Kidney tubule cell (primary cell): ENCODE results near the gene PDZRN4.
"Not testable (repeated sequence)": the region's sequence is repeated elsewhere in the genome, so short reads cannot be mapped to it uniquely, and the experiment has no call there.

Experiments used
- DNase-seq: peaks from one replicate; pipeline ENCODE4 v3.0.0-alpha.2; 2018; ENCODE audit warnings: low spot score

PDZRN4 gene

GRCh38 chr12:41564816-41565215 is 376.7 kb downstream of the PDZRN4 start:
- DNase-seq: no peak

GRCh38 chr12:41566703-41567102 is 378.6 kb downstream of the PDZRN4 start:
- DNase-seq: no peak

- no peak for DNase-seq
Measured at GRCh38 chr12:41573445-41573844, 385.3 kb downstream of the PDZRN4 start.

GRCh38 chr12:41576925-41577324 is 388.8 kb downstream of the PDZRN4 start:
- DNase-seq: peak; percentile 9

GRCh38 chr12:41577995-41578394 is 389.9 kb downstream of the PDZRN4 start:
- no peak for DNase-seq

GRCh38 chr12:41585784-41586183 is 397.7 kb downstream of the PDZRN4 start:
- DNase-seq: no peak

- no peak for DNase-seq
Measured at GRCh38 chr12:41587574-41587973, 399.5 kb downstream of the PDZRN4 start.

GRCh38 chr12:41589878-41590277 is 401.8 kb downstream of the PDZRN4 start:
- no peak for DNase-seq

- no peak for DNase-seq
Measured at GRCh38 chr12:41596190-41596589, 408.1 kb downstream of the PDZRN4 start.

GRCh38 chr12:41604830-41605229 is 416.7 kb downstream of the PDZRN4 start:
- DNase-seq: peak; percentile 88

GRCh38 chr12:41605545-41606305 is 417.6 kb downstream of the PDZRN4 start:
- DNase-seq: peak; percentile 56

- peak; percentile 46 for DNase-seq
Measured at GRCh38 chr12:41606468-41607445, 418.6 kb downstream of the PDZRN4 start.

GRCh38 chr12:41612892-41613557 is 424.9 kb downstream of the PDZRN4 start:
- no peak for DNase-seq

GRCh38 chr12:41615174-41615573 is 427.1 kb downstream of the PDZRN4 start:
- not testable (repeated sequence) for DNase-seq

GRCh38 chr12:41619705-41620104 is 431.6 kb downstream of the PDZRN4 start:
- DNase-seq: no peak

GRCh38 chr12:41621291-41621690 is 433.2 kb downstream of the PDZRN4 start:
- peak; percentile 68 for DNase-seq
